ENCODE measurements around the gene THYN1.

DNA sequence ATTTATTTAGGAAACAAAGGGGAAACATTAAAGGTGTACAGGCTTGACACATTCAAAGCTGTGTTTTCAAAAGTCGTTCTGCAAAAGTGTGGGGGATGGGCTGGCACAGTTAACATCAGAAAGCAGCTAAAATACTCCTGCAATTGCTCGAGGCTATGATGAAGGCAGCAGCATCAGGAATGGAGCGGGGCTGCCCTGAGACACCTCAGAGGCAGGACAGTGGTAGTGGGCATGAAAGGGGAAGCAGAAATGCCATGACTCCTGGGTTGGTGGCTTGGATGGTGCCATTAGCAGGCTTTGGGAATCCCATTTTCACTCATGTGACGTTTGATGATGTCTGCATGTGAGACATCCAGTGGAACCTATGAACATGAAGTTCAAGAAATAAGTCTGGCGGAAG lies 30.0 kb downstream of the THYN1 start:
- TF ChIP-seq, protein P1, sequence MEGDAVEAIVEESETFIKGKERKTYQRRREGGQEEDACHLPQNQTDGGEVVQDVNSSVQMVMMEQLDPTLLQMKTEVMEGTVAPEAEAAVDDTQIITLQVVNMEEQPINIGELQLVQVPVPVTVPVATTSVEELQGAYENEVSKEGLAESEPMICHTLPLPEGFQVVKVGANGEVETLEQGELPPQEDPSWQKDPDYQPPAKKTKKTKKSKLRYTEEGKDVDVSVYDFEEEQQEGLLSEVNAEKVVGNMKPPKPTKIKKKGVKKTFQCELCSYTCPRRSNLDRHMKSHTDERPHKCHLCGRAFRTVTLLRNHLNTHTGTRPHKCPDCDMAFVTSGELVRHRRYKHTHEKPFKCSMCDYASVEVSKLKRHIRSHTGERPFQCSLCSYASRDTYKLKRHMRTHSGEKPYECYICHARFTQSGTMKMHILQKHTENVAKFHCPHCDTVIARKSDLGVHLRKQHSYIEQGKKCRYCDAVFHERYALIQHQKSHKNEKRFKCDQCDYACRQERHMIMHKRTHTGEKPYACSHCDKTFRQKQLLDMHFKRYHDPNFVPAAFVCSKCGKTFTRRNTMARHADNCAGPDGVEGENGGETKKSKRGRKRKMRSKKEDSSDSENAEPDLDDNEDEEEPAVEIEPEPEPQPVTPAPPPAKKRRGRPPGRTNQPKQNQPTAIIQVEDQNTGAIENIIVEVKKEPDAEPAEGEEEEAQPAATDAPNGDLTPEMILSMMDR (IDR thresholded peaks at IDR 0.05): no peak
- TF ChIP-seq POLR2A (IDR thresholded peaks at IDR 0.05): no peak

All from testis (tissue), 2 donors.